GM12892 (cell line): ENCODE measurements around the gene HOXA4.

Source experiments
- POLR2AphosphoS5 ChIP-seq: IDR thresholded peaks from 2 replicates; pipeline ENCODE4 v1.6.1; 2011; ENCODE audit warnings: low read depth, low read length, control low read depth
- TAF1 ChIP-seq: IDR thresholded peaks from 2 replicates; pipeline ENCODE4 v1.6.1; 2011; ENCODE audit warnings: low read depth, mild to moderate bottlenecking, control low read depth, low read length, borderline replicate concordance

- TF ChIP-seq POLR2AphosphoS5 (no peak), TAF1 (no peak)
Measured at GRCh38 chr7:27095050-27095896, 35.3 kb downstream of the HOXA4 start.
